ENCODE results near the gene GPC6. TPM values are rescaled to one million over a fixed set of nuclear protein-coding genes. Genes with fewer than 3 reads are reported as not detected.

Gene GPC6
- total RNA-seq, 2 donors from 2014 or later, result 1.6 to 4.0 TPM

- TF ChIP-seq, protein P1, sequence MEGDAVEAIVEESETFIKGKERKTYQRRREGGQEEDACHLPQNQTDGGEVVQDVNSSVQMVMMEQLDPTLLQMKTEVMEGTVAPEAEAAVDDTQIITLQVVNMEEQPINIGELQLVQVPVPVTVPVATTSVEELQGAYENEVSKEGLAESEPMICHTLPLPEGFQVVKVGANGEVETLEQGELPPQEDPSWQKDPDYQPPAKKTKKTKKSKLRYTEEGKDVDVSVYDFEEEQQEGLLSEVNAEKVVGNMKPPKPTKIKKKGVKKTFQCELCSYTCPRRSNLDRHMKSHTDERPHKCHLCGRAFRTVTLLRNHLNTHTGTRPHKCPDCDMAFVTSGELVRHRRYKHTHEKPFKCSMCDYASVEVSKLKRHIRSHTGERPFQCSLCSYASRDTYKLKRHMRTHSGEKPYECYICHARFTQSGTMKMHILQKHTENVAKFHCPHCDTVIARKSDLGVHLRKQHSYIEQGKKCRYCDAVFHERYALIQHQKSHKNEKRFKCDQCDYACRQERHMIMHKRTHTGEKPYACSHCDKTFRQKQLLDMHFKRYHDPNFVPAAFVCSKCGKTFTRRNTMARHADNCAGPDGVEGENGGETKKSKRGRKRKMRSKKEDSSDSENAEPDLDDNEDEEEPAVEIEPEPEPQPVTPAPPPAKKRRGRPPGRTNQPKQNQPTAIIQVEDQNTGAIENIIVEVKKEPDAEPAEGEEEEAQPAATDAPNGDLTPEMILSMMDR (IDR thresholded peaks at IDR 0.05), result no peak
- no peak for TF ChIP-seq POLR2A (IDR thresholded peaks at IDR 0.05)
- Histone ChIP-seq H3K36me3 (replicated peaks in 1 of 2; ENCODE audit: insufficient read depth in 1 of 2, low read depth in 2 of 2) (no peaks in the 10 kb centered on the region), H3K4me1 (peaks cover 5% of the 10 kb centered on the region), H3K27me3 (no peaks in the 10 kb centered on the region), H3K4me3 (no peak overlapping the region), H3K27ac (no peak overlapping the region), H3K9me3 (no peaks in the 10 kb centered on the region)
- 68 to 78% methylated on average over 12 to 17 of the region's 17 CpGs for WGBS, 2 donors
- no peak for ATAC-seq
- intact Hi-C loops (cut with DNase I), result no loop called here
- no peak for DNase-seq
Measured at GRCh38 chr13:93244141-93244917, 17.7 kb downstream of the GPC6 start.

DNA sequence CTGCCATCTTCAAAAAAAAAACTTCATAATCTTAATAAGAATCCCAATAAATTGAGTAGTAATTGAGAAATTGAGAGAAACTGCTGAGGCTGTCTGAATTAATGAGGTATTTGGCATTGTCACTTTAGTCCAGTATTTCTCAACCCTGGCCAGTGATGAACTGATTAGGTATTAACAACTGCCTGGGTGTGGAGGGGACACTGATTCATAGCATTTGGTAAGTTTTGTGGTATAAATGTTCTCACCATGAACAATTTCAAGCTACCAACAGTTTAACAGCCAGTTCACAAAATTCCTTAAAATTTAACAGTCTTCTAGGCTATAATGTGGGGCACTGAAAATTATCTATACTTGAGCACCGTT lies 18.3 kb downstream of the GPC6 start:
- no peak overlapping the region for H3K4me3 ChIP-seq
- intact Hi-C loops (cut with DNase I), result no loop called here
- ATAC-seq (no peak), DNase-seq (no peak)
- WGBS, 2 donors, result 71 to 79% methylated on average over 1 of the region's 1 CpG
- no peaks in the 10 kb centered on the region for H3K36me3 ChIP-seq (replicated peaks in 1 of 2; ENCODE audit: insufficient read depth in 1 of 2, low read depth in 2 of 2)
- H3K4me1 ChIP-seq, result peaks cover 5% of the 10 kb centered on the region
- TF ChIP-seq, protein P1 (IDR thresholded peaks at IDR 0.05), result no peak
- H3K27ac ChIP-seq, result no peak overlapping the region
- no peaks in the 10 kb centered on the region for H3K9me3 ChIP-seq
- no peaks in the 10 kb centered on the region for H3K27me3 ChIP-seq

- no peaks in the 10 kb centered on the region for H3K27me3 ChIP-seq
- 83 to 86% methylated on average over 1 of the region's 1 CpG for WGBS, 2 donors
- DNase-seq (no peak), ATAC-seq (no peak)
- TF ChIP-seq POLR2A (IDR thresholded peaks at IDR 0.05), result no peak
- TF ChIP-seq, protein P1 (IDR thresholded peaks at IDR 0.05), result no peak
- H3K36me3 ChIP-seq (replicated peaks in 1 of 2; ENCODE audit: insufficient read depth in 1 of 2, low read depth in 2 of 2), result no peaks in the 10 kb centered on the region
- no peak overlapping the region for H3K27ac ChIP-seq
- no peak overlapping the region for H3K4me3 ChIP-seq
- no peaks in the 10 kb centered on the region for H3K9me3 ChIP-seq
- intact Hi-C loops (cut with DNase I), result no loop called here
- peaks cover 5% of the 10 kb centered on the region for H3K4me1 ChIP-seq
Measured at GRCh38 chr13:93246069-93246468, 19.5 kb downstream of the GPC6 start.

DNA sequence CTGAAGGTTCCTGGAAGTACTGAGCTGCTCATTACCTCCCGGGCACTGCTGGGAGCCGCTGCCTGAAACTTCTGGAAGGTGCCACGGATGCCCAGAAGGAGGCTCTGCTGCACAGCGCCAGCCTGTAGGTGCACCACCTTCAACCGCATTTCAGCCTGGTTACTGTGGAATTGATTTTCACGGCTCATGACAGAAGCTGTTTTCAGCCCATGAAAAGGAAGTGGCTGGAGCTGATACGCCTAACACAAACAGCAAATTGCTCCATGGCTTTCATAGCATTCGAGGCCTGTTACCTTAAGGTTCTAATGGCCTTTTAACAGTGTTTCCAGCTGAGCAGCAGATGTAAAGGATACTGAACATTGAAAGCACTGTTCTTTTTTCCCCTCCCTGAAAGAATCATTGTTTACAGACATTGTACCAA lies 22.0 kb downstream of the GPC6 start:
- Histone ChIP-seq H3K27me3 (no peaks in the 10 kb centered on the region), H3K4me1 (peaks cover 5% of the 10 kb centered on the region), H3K4me3 (no peak overlapping the region), H3K27ac (no peak overlapping the region), H3K36me3 (replicated peaks in 1 of 2; ENCODE audit: insufficient read depth in 1 of 2, low read depth in 2 of 2) (no peaks in the 10 kb centered on the region), H3K9me3 (no peaks in the 10 kb centered on the region)
- peak; percentile 68 to 85 (median 74) for DNase-seq
- 10 to 21% methylated on average over 8 of the region's 8 CpGs for WGBS, 2 donors
- TF ChIP-seq POLR2A (IDR thresholded peaks at IDR 0.05), result no peak
- TF ChIP-seq, protein P1 (IDR thresholded peaks at IDR 0.05), result peak; percentile 13 to 77 (median 59)
- peak; percentile 92 for ATAC-seq
- intact Hi-C loops (cut with DNase I), result no loop called here
